Ascending aorta (tissue), 2 donors: Measurements from ENCODE around the gene ZFYVE9. TPM values are rescaled to one million over a fixed set of nuclear protein-coding genes. Genes with fewer than 3 reads are reported as not detected.
A peak's percentile ranks its signal among the peaks of the same experiment; 100 is the strongest.
"Not testable (repeated sequence)": the region's sequence is repeated elsewhere in the genome, so short reads cannot be mapped to it uniquely, and the experiment has no call there.

Experiments
- DNase-seq, 2 donors: peaks; one replicate each; pipeline ENCODE4 v3.0.0-alpha.2; 2019; ENCODE audit warnings: low spot score in 2 of 2
- H3K27ac ChIP-seq, 2 donors: fragments of 200-600 bp; sonication (generic); one replicate each; pipeline ENCODE4 v1.5.1; 2016 to 2017; ENCODE audit warnings: mild to moderate bottlenecking in 1 of 2
- H3K27me3 ChIP-seq: fragments of 200-600 bp; sonication (generic); one replicate; pipeline ENCODE4 v1.5.1; 2017
- H3K36me3 ChIP-seq, 2 donors: fragments of 200-600 bp; sonication (generic); one replicate each; pipeline ENCODE4 v1.5.1; 2016
- H3K4me1 ChIP-seq, 2 donors: fragments of 200-600 bp; sonication (generic); one replicate each; pipeline ENCODE4 v1.5.1; 2016 to 2017; ENCODE audit warnings: mild to moderate bottlenecking in 1 of 2
- H3K4me3 ChIP-seq, 2 donors: fragments of 200-600 bp; sonication (generic); one replicate each; pipeline ENCODE4 v1.5.1; 2016 to 2017; ENCODE audit warnings: mild to moderate bottlenecking in 1 of 2
- H3K9me3 ChIP-seq, 2 donors: fragments of 200-600 bp; sonication (generic); one replicate each; pipeline ENCODE4 v1.5.1; 2016
- intact Hi-C: fragments of 100-400 bp; cut with DNase I; formaldehyde crosslinking; loops from one replicate; pipeline ENCODE4 v1.15.1; 2023
- total RNA-seq: library from RNA; depleted of rRNA; stranded (reverse); fragments of >200 nt; gene quantifications from one replicate; pipeline ENCODE4 v1.1.0, GENCODE V29; 2016
- TF ChIP-seq, protein P1 (sequence below), 3 experiments: fragments of 200-600 bp in 2 of 3; fragments of 450-650 bp in 1 of 3; sonication (generic) in 2 of 3; IDR thresholded peaks; one replicate each; pipeline ENCODE4 v1.5.1; 2016 to 2019; ENCODE audit warnings: antibody characterized with exemption in 3 of 3, mild to moderate bottlenecking in 1 of 3, moderate library complexity in 1 of 3

ZFYVE9 gene
- total RNA-seq = 8.1 TPM

GRCh38 chr1:52141513-52142219, at the start of gene ZFYVE9:
TSS of gene ZFYVE9 (plus strand) at chr1:52142089. CDS start at chr1:52233207, 91,118 bp downstream.
- peak in 1 of 2 donors; percentile 83 for DNase-seq
- peaks cover 0 to 30% of the 10 kb centered on the region in 2 donors for H3K4me1 ChIP-seq

DNA sequence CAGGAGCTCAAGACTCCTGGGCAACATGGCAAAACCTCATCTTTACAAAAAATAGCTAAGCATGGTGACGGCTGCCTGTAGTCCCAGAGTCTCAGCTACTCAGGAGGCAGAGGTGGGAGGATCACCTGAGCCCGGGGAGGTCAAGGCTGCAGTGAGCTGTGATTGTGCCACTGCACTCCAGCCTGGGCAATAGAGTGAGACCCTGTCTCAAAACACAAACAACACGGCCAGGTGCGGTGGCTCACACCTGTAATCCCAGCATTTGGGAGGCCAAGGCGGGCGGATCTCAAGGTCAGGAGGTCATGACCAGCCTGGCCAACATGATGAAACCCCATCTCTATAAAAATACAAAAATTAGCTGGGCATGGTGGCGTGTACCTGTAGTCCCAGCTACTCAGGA, 47.6 kb upstream of the ZFYVE9 start:
- not testable (repeated sequence) for H3K4me1 ChIP-seq

More at GRCh38 chr1:52141513-52142219, at the start of gene ZFYVE9:
- Histone ChIP-seq H3K27ac (peak within 1 kb of the TSS; percentile 96 to 98), H3K27me3 (no peaks in the 10 kb centered on the region), H3K4me3 (peak within 1 kb of the TSS; percentile 95 to 98), H3K36me3 (no peaks in the 10 kb centered on the region), H3K9me3 (no peaks in the 10 kb centered on the region)
- TF ChIP-seq, protein P1, sequence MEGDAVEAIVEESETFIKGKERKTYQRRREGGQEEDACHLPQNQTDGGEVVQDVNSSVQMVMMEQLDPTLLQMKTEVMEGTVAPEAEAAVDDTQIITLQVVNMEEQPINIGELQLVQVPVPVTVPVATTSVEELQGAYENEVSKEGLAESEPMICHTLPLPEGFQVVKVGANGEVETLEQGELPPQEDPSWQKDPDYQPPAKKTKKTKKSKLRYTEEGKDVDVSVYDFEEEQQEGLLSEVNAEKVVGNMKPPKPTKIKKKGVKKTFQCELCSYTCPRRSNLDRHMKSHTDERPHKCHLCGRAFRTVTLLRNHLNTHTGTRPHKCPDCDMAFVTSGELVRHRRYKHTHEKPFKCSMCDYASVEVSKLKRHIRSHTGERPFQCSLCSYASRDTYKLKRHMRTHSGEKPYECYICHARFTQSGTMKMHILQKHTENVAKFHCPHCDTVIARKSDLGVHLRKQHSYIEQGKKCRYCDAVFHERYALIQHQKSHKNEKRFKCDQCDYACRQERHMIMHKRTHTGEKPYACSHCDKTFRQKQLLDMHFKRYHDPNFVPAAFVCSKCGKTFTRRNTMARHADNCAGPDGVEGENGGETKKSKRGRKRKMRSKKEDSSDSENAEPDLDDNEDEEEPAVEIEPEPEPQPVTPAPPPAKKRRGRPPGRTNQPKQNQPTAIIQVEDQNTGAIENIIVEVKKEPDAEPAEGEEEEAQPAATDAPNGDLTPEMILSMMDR (IDR thresholded peaks at IDR 0.05) = peak; percentile 46 to 93 (median 52)
- intact Hi-C loops = loop anchor here (1.0 to 10.0 kb wide), 8 partner anchors 87 to 1177 kb away; partner anchors contain the start of genes FAF1, ORC1, PRPF38A and TUT4

GRCh38 chr1:52096216-52096615, 45.7 kb upstream of the ZFYVE9 start:
- Histone ChIP-seq H3K27ac (no peak overlapping the region), H3K4me3 (no peak overlapping the region), H3K4me1 (no peaks in the 10 kb centered on the region), H3K36me3 (peaks cover 5 to 7% of the 10 kb centered on the region in 2 donors), H3K27me3 (no peaks in the 10 kb centered on the region), H3K9me3 (no peaks in the 10 kb centered on the region)
- intact Hi-C loops = no loop called here
- TF ChIP-seq, protein P1 (IDR thresholded peaks at IDR 0.05) = no peak
- no peak for DNase-seq

More for the DNA sequence above, 47.6 kb upstream of the ZFYVE9 start:
- peaks cover 8 to 22% of the 10 kb centered on the region in 2 donors for H3K36me3 ChIP-seq
- H3K27me3 ChIP-seq, H3K9me3 ChIP-seq, intact Hi-C loops, H3K27ac ChIP-seq, H3K4me3 ChIP-seq, DNase-seq: not testable (repeated sequence)

GRCh38 chr1:52098139-52098871, 43.6 kb upstream of the ZFYVE9 start:
- Histone ChIP-seq H3K27ac (no peak overlapping the region), H3K4me3 (no peak overlapping the region), H3K9me3 (no peaks in the 10 kb centered on the region), H3K4me1 (no peaks in the 10 kb centered on the region), H3K36me3 (no peaks in the 10 kb centered on the region), H3K27me3 (no peaks in the 10 kb centered on the region)
- no peak for DNase-seq
- TF ChIP-seq, protein P1 (IDR thresholded peaks at IDR 0.05) = no peak
- intact Hi-C loops = no loop called here

DNA sequence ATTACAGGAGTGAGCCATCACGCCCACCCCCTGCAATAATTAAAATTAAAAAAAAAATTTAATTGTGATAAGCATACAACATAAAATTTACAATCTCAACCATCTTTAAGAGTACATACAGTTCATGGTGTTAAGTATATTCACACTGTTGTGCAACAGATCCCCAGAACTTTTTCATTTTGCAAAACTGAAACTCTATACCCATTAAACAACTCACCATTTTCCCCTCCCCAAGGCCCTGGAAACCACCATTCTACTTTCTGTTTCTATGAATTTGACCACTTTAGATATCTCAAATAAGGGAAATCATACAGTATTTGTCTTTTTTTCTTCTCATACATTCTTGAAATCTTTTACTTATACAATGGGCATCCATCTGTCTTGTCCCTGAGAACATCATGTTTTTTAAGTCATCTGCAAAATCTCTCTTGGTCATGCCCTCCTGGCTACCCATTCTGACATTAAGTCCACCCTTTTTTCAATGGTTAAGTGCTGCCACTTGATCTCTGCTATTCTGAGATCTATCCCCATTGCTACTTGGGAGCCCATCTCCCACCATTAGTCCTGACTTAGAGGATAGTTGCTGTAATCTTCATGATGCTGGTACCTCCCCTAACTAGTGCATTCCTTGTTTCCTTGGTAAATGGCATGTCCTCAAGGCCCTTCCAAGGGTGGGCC, 39.4 kb upstream of the ZFYVE9 start:
- TF ChIP-seq, protein P1 (IDR thresholded peaks at IDR 0.05) = no peak
- DNase-seq = no peak
- intact Hi-C loops = no loop called here
- no peaks in the 10 kb centered on the region for H3K27me3 ChIP-seq
- no peaks in the 10 kb centered on the region for H3K4me1 ChIP-seq
- no peaks in the 10 kb centered on the region for H3K36me3 ChIP-seq
- H3K9me3 ChIP-seq = no peaks in the 10 kb centered on the region
- H3K27ac ChIP-seq = no peak overlapping the region
- no peak overlapping the region for H3K4me3 ChIP-seq
